Mesenchymal stem cell (in vitro differentiated cells and primary cell): ENCODE results near the gene CHCHD6.

Experiments used
- DNase-seq: peaks from one replicate; pipeline ENCODE4 v3.0.0-alpha.2; 2013
- H2AFZ ChIP-seq: one replicate; pipeline ENCODE4 v1.6.1; 2013; ENCODE audit warnings: low read depth, mild to moderate bottlenecking, control low read depth, inconsistent platforms, low read length, moderate library complexity
- H2AK5ac ChIP-seq: 2 replicates; pipeline ENCODE4 v1.6.1; 2013; ENCODE audit warnings: low read length, moderate library complexity, mild to moderate bottlenecking, inconsistent platforms; ENCODE audit not compliant: severe bottlenecking
- H2BK120ac ChIP-seq: one replicate; pipeline ENCODE4 v1.6.1; 2013; ENCODE audit warnings: low read depth, mild to moderate bottlenecking, inconsistent platforms, low read length, moderate library complexity
- H2BK12ac ChIP-seq, 2 experiments: one replicate each; pipeline ENCODE4 v1.6.1; 2013; ENCODE audit warnings: inconsistent platforms in 2 of 2, low read length in 2 of 2, mild to moderate bottlenecking in 2 of 2, moderate library complexity in 2 of 2, control low read depth in 1 of 2
- H2BK15ac ChIP-seq: one replicate; pipeline ENCODE4 v1.6.1; 2013; ENCODE audit warnings: mild to moderate bottlenecking, low read depth, inconsistent platforms; ENCODE audit not compliant: poor library complexity, severe bottlenecking
- H2BK5ac ChIP-seq: 2 replicates; pipeline ENCODE4 v1.6.1; 2013; ENCODE audit warnings: low read depth, mild to moderate bottlenecking, low read length, control low read depth, inconsistent platforms; ENCODE audit not compliant: poor library complexity, severe bottlenecking
- H3K14ac ChIP-seq, 2 experiments: one replicate each; pipeline ENCODE4 v1.6.1; 2013; ENCODE audit warnings: inconsistent platforms in 2 of 2, low read length in 2 of 2, control low read depth in 1 of 2, mild to moderate bottlenecking in 1 of 2, moderate library complexity in 1 of 2
- H3K18ac ChIP-seq, 2 experiments: one replicate each; pipeline ENCODE4 v1.6.1; 2013; ENCODE audit warnings: inconsistent platforms in 2 of 2, low read length in 2 of 2, control low read depth in 1 of 2, low read depth in 1 of 2, mild to moderate bottlenecking in 1 of 2
- H3K23ac ChIP-seq, 2 experiments: one replicate each; pipeline ENCODE4 v1.6.1; 2013; ENCODE audit warnings: inconsistent platforms in 2 of 2, low read length in 2 of 2, mild to moderate bottlenecking in 2 of 2, moderate library complexity in 2 of 2, control low read depth in 1 of 2
- H3K27ac ChIP-seq: 2 replicates; pipeline ENCODE4 v1.5.1; 2013; ENCODE audit warnings: mild to moderate bottlenecking, moderate library complexity, low read length, control low read depth, inconsistent platforms; ENCODE audit not compliant: poor library complexity, severe bottlenecking
- H3K27me3 ChIP-seq, 2 experiments: 2 replicates each; pipeline versions ENCODE4 v1.6.1 to v1.7.0; 2013; ENCODE audit warnings: low read length in 2 of 2, mild to moderate bottlenecking in 2 of 2, moderate library complexity in 2 of 2, control low read depth in 1 of 2, inconsistent platforms in 1 of 2; ENCODE audit not compliant: control insufficient read depth in 1 of 2, insufficient read depth in 1 of 2
- H3K36me3 ChIP-seq, 2 experiments: 2 replicates each; pipeline versions ENCODE4 v1.6.1 to v1.7.0; 2013; ENCODE audit warnings: low read length in 2 of 2, control low read depth in 1 of 2, inconsistent platforms in 1 of 2, low read depth in 1 of 2, mild to moderate bottlenecking in 1 of 2; ENCODE audit not compliant: insufficient read depth in 2 of 2, control insufficient read depth in 1 of 2
- H3K4ac ChIP-seq, 2 experiments: one replicate each; pipeline ENCODE4 v1.6.1; 2013; ENCODE audit warnings: inconsistent platforms in 2 of 2, low read length in 2 of 2, mild to moderate bottlenecking in 2 of 2, moderate library complexity in 2 of 2, control low read depth in 1 of 2, low read depth in 1 of 2
- H3K4me1 ChIP-seq: 2 replicates; pipeline ENCODE4 v1.6.1; 2013; ENCODE audit warnings: low read depth, low read length, control low read depth; ENCODE audit not compliant: control insufficient read depth, insufficient read depth
- H3K4me2 ChIP-seq: 2 replicates; pipeline ENCODE4 v1.6.1; 2013; ENCODE audit warnings: low read length, mild to moderate bottlenecking, inconsistent platforms; ENCODE audit not compliant: poor library complexity, severe bottlenecking
- H3K4me3 ChIP-seq, 2 experiments: 2 replicates each; pipeline versions ENCODE4 v1.5.1 to v1.7.0; 2013; ENCODE audit warnings: low read length in 2 of 2, mild to moderate bottlenecking in 2 of 2, control low read depth in 1 of 2, low read depth in 1 of 2; ENCODE audit not compliant: insufficient read depth in 1 of 2
- H3K79me1 ChIP-seq: replicated peaks from 2 replicates; pipeline ENCODE4 v1.6.1; 2013; ENCODE audit warnings: mild to moderate bottlenecking, control low read depth, low read length, inconsistent platforms; ENCODE audit not compliant: poor library complexity, severe bottlenecking
- H3K9ac ChIP-seq: 2 replicates; pipeline ENCODE4 v1.7.0; 2013; ENCODE audit warnings: mild to moderate bottlenecking, low read length, moderate library complexity
- H3K9me3 ChIP-seq: 2 replicates; pipeline ENCODE4 v1.7.0; 2013; ENCODE audit warnings: mild to moderate bottlenecking, low read length; ENCODE audit not compliant: control insufficient read depth
- H4K8ac ChIP-seq: one replicate; pipeline ENCODE4 v1.6.1; 2013; ENCODE audit warnings: inconsistent platforms, mild to moderate bottlenecking, low read length, moderate library complexity
- H4K91ac ChIP-seq: one replicate; pipeline ENCODE4 v1.6.1; 2013; ENCODE audit warnings: mild to moderate bottlenecking, low read length, inconsistent platforms
- WGBS: methylation state at CpG from one replicate; pipeline ENCODE4 v1.1.7; 2013; ENCODE audit warnings: mixed read lengths; 5-methylcytosine and 5-hydroxymethylcytosine counted together

The CHCHD6 gene

GRCh38 chr3:126758882-126759281, 54.8 kb downstream of the CHCHD6 start:
- Histone ChIP-seq H2AFZ (no peak overlapping the region), H3K9me3 (no peaks in the 10 kb centered on the region), H3K27me3 (no peaks in the 10 kb centered on the region), H4K91ac (no peak overlapping the region), H2BK5ac (no peak overlapping the region), H3K27ac (no peak overlapping the region), H2AK5ac (no peak overlapping the region), H3K9ac (no peak overlapping the region), H3K4me2 (no peak overlapping the region), H3K4me1 (peaks cover 3% of the 10 kb centered on the region), H3K79me1 (peaks cover 22% of the 10 kb centered on the region), H3K23ac (no peak overlapping the region), H3K4me3 (no peak overlapping the region), H3K36me3 (no peaks in the 10 kb centered on the region), H3K4ac (no peak overlapping the region), H4K8ac (no peak overlapping the region), H3K18ac (no peak overlapping the region), H2BK120ac (no peak overlapping the region), H2BK15ac (no peak overlapping the region), H3K14ac (no peak overlapping the region), H2BK12ac (no peak overlapping the region)
- WGBS: 97% methylated on average over 4 of the region's 4 CpGs
- DNase-seq: no peak

GRCh38 chr3:126760541-126760940, 56.5 kb downstream of the CHCHD6 start:
- Histone ChIP-seq H3K9ac (no peak overlapping the region), H3K18ac (no peak overlapping the region), H3K14ac (no peak overlapping the region), H2BK15ac (no peak overlapping the region), H4K91ac (no peak overlapping the region), H3K27me3 (no peaks in the 10 kb centered on the region), H3K79me1 (peaks cover 14% of the 10 kb centered on the region), H2BK12ac (no peak overlapping the region), H3K4me3 (no peak overlapping the region), H3K4ac (no peak overlapping the region), H4K8ac (no peak overlapping the region), H3K23ac (no peak overlapping the region), H3K36me3 (peaks cover 0 to 4% of the 10 kb centered on the region in 2 experiments), H3K4me1 (no peaks in the 10 kb centered on the region), H3K27ac (no peak overlapping the region), H3K9me3 (no peaks in the 10 kb centered on the region), H3K4me2 (no peak overlapping the region), H2BK120ac (no peak overlapping the region), H2BK5ac (no peak overlapping the region), H2AFZ (no peak overlapping the region), H2AK5ac (no peak overlapping the region)
- WGBS: 80% methylated on average over 1 of the region's 1 CpG
- no peak for DNase-seq

- H2AFZ ChIP-seq: no peak overlapping the region
- no peak overlapping the region for H3K4me2 ChIP-seq
- H3K14ac ChIP-seq: no peak overlapping the region
- no peak overlapping the region for H3K4ac ChIP-seq
- no peak overlapping the region for H2AK5ac ChIP-seq
- no peak overlapping the region for H2BK5ac ChIP-seq
- peaks cover 10% of the 10 kb centered on the region for H3K79me1 ChIP-seq
- H2BK12ac ChIP-seq: no peak overlapping the region
- DNase-seq: no peak
- H3K18ac ChIP-seq: no peak overlapping the region
- H2BK15ac ChIP-seq: no peak overlapping the region
- H4K8ac ChIP-seq: no peak overlapping the region
- H3K4me1 ChIP-seq: no peaks in the 10 kb centered on the region
- no peak overlapping the region for H4K91ac ChIP-seq
- no peak overlapping the region for H3K9ac ChIP-seq
- H3K4me3 ChIP-seq: no peak overlapping the region
- H3K9me3 ChIP-seq: no peaks in the 10 kb centered on the region
- peaks cover 0 to 12% of the 10 kb centered on the region in 2 experiments for H3K36me3 ChIP-seq
- H2BK120ac ChIP-seq: no peak overlapping the region
- H3K23ac ChIP-seq: no peak overlapping the region
- no peaks in the 10 kb centered on the region for H3K27me3 ChIP-seq
- no peak overlapping the region for H3K27ac ChIP-seq
Observed at GRCh38 chr3:126763035-126763434, 59.0 kb downstream of the CHCHD6 start.

GRCh38 chr3:126765187-126766069, 61.4 kb downstream of the CHCHD6 start:
- peaks cover 0 to 12% of the 10 kb centered on the region in 2 experiments for H3K36me3 ChIP-seq

More at GRCh38 chr3:126765187-126766069, 61.4 kb downstream of the CHCHD6 start:
- H3K9me3 ChIP-seq: no peaks in the 10 kb centered on the region
- no peak overlapping the region for H3K4ac ChIP-seq
- H3K4me2 ChIP-seq: no peak overlapping the region
- H2AFZ ChIP-seq: no peak overlapping the region
- no peak overlapping the region for H3K9ac ChIP-seq
- no peak overlapping the region for H4K8ac ChIP-seq
- no peak overlapping the region for H3K23ac ChIP-seq
- H2AK5ac ChIP-seq: no peak overlapping the region
- no peaks in the 10 kb centered on the region for H3K27me3 ChIP-seq
- no peak overlapping the region for H3K27ac ChIP-seq
- H2BK120ac ChIP-seq: no peak overlapping the region
- H3K79me1 ChIP-seq: peaks cover 5% of the 10 kb centered on the region
- WGBS: 92% methylated on average over 17 of the region's 17 CpGs
- no peak overlapping the region for H2BK12ac ChIP-seq
- no peak overlapping the region for H2BK15ac ChIP-seq
- H3K18ac ChIP-seq: no peak overlapping the region
- no peak overlapping the region for H3K14ac ChIP-seq
- H4K91ac ChIP-seq: no peak overlapping the region
- no peaks in the 10 kb centered on the region for H3K4me1 ChIP-seq
- no peak overlapping the region for H3K4me3 ChIP-seq
- DNase-seq: no peak
- no peak overlapping the region for H2BK5ac ChIP-seq
